OCI-M1 (cell line): ENCODE results near the gene SERPINH1.

Source experiments
- DNase-seq: peaks from one replicate; lab custom pipeline; 2025; lab: John Stamatoyannopoulos, UW

SERPINH1 gene

GRCh38 chr11:75532200-75533048 is 29.6 kb upstream of the SERPINH1 start:
- peak; percentile 99 for DNase-seq

DNA sequence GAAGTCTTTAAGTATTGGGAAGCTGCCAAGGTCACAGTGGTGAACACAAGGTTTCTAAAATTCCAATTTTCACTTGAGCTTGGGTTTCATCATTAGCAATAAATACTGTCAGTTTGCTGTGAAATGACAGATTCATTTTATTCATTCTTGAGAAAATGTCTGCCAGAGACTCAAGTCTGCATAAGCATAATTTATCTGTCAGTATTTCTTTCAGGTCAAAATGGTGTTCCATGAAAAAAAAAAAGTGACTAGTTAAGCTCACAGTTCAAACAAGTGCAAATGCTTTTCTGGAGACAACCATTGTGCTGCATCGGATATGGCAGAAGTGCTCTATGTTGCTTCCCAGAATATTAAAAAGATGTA is 28.2 kb upstream of the SERPINH1 start:
- no peak for DNase-seq

DNA sequence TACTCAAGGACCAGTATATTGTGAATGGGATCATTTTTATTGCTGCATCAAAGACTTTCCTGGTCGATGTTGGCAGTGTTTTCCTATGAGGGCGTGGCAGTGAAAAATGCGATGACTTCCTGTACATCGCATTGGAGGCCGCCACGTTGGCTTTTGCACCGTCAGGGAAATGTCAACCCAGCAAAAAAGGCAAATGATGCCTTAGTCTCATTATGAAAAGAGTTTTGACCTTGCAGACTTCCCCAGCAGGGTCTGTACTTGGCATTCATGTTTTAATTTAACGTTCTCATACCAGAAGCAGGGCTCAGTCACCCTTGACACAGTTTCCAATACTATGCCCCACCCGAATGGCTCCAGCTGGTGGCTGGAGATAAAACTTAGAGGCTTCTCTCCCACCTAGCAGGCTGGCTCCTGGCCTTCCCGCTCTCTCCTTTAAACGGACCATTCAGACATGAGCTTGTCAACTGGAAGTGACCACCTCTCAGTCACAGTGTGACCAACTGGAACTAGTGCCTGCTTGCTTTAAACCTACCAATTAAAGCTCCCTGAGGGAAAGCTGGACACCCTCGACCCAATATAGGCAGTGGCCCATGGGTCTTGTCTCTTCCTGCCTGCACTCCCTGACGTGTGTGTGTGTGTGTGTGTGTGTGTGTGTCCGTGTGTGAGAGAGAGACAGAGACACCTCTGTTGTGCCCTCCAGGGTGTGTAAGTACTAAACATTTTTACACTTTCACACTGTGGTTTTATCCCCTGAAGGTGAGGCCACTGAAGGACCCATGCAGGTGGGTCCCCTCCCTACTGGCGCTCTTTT is 27.6 kb upstream of the SERPINH1 start:
- DNase-seq = peak; percentile 100

- peak; percentile 98 for DNase-seq
These were observed 27.0 kb upstream of the SERPINH1 start for GRCh38 chr11:75535071-75535470.

DNA sequence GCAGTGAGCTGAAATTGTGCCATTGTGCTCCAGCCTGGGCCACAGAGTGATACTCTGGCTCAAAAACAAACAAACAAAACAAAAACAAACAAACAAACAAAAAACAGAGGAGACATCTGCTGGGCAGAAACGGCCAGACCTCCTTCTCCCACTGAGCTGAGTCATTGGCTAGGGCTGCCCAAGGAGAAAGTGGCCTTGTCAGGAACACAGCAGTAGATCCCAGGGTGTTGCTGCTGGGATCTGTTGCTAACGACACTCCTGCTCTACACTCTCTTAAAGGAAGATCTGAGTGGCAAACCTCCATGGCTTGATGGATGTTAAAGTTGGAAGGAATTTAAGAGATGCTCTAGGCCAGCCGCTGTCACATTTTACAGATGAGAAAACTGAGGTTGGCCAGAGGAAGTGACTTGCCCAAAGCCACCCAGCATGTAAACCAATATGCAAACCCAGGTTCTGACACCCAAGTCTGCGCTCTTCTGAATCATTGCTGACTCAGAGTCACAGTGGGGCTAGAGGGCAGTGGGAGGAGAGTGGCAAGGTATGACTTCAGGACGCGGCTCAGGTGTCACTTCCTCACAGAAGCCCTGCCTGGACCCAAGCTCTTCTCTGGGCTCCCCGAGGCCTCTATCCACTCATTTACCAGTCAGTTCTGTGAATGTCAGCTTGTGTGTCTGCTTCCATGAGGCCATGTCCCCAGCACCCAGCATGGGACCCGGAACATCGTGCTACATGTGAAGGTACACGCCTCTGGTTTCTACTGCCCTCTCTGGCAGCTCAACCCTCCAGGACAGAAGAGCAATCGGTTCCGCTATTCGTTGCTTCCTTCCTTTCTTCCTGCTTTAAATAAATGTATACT is 25.0 kb upstream of the SERPINH1 start:
- DNase-seq = no peak

DNA sequence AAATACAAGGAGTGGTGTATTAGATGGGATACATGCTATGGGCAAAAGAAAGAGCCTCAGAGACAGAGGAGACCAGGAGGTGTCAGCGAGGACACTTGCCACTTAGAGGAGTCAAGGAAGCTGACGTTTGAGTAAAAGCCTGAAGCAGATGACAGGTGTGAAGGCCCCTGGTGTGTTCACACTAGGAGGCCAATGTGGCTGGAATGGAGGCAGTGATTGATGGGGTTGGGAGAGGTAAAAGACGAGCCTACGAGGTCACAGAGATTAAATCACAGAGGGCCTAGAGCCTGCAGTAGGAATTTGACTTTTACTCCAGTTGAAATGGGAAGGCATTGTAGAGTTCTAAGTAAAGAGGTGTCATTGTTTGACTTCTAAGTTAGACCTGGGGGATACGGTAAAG is 24.3 kb upstream of the SERPINH1 start:
- DNase-seq = no peak

DNA sequence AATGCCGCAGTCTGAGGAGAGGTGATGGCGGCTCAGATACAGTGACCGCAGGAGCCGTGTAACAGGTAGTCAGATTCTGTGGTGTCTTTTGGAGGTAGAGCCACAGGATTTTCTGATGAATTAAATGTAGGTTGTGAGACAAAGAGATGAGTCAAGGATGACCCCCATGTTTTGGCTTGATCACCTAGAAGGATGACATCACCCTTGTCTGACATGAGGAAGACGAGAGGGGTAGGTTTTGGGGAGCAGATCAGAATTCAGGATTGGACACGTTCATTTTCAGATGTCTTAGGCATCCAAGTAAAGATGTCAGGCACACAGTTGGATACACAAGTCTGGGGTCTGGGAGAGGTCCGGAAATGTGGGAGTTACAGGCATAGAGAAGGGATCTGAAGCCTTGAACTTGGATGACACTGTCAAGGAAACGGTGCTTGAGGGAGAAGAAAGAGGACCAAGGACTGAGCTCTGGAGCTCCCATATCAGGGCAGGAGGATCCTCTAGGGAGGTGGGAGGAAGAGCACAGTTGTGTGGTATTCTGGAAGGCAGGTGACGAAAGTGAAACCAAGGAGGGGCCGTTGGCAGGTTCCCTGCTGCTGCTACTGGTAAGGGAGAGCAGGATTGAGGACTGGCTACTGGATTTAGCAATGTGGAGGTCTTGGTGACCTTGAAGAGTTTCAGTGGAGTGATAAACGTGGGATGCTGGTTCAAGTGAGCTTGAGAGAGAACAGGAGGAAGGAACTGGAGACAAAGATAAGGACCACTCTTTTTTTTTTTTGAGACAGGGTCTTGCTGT is 23.7 kb upstream of the SERPINH1 start:
- peak; percentile 90 for DNase-seq

GRCh38 chr11:75539459-75540334 is 22.4 kb upstream of the SERPINH1 start:
- no peak for DNase-seq

GRCh38 chr11:75541193-75542087 is 20.6 kb upstream of the SERPINH1 start:
- no peak for DNase-seq

DNA sequence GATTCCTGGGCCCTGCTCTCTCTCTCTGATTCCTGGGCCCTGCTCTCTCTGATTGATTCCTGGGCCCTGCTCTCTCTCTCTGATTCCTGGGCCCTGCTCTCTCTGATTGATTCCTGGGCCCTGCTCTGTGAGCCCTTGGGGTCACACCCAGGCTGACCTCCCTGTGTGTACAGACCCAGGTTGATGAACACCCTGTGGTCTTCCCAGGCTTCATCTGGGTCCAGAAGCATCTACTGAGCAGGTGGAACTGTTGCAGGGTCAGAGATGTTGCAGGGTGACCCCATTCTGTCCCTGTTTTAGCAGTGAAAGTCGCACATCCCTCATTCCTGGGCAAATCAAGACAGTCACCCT is 20.0 kb upstream of the SERPINH1 start:
- DNase-seq = no peak

DNA sequence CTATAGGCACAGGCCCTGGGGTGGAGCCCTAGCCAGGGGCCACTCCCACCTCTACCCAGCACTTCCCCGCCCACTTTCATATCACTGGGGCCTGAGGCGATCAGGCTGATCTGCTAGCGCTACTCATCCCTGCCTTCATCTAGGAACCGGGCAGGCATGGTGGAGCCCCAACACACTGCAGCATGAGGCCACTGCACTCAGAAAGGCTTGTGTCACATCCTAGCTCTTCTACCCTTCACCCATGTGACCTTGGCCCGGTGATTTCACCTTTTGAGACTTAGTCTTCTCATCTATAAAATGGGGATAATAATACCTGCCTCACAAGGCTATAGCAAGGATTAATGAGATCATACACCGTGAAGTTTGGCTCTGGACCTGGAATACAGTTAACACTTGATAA is 18.2 kb upstream of the SERPINH1 start:
- DNase-seq = peak; percentile 73

GRCh38 chr11:75547177-75547576 is 14.9 kb upstream of the SERPINH1 start:
- DNase-seq = no peak

GRCh38 chr11:75547617-75548058 is 14.4 kb upstream of the SERPINH1 start:
- DNase-seq = peak; percentile 97

GRCh38 chr11:75548595-75549272 is 13.3 kb upstream of the SERPINH1 start:
- no peak for DNase-seq

GRCh38 chr11:75549370-75549958 is 12.6 kb upstream of the SERPINH1 start:
- DNase-seq = peak; percentile 66

DNA sequence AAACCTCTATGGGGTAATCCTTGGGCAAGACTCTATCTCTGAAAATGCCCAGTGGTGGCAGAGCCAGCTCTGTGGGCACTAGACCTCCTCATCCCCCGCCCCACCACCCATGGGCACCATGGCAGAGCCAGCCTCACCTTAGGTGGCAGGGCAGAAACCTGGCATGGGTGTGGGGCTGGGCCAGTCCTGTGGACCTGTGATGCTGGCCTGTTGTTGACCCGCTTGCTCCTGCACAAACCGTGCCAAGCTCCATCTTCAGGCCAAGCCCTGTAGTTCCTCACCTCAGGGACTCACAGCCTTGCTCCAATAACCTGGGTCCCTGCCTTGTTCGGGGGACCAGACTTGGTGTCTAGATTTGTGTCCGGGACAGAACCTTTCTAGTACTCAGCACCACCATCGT is 8.9 kb upstream of the SERPINH1 start:
- no peak for DNase-seq

DNA sequence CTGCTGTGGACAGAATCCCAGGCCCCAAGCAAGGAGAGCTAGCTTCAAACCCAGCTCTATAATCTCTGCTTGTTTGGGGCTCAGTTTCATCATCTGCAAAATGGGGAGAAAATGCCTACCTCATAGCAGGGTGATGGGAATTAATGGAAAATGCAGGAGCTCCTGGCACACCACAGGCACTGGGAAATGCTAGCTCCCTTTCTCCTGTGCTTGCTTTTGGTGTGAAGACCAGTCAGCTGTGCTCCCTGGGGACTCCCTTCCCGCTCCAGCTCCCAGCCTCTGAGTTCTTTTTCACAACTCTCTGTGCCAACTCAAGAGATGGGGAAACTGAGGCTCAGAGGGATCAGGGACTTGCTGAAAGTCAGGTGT is 8.2 kb upstream of the SERPINH1 start:
- DNase-seq = no peak

DNA sequence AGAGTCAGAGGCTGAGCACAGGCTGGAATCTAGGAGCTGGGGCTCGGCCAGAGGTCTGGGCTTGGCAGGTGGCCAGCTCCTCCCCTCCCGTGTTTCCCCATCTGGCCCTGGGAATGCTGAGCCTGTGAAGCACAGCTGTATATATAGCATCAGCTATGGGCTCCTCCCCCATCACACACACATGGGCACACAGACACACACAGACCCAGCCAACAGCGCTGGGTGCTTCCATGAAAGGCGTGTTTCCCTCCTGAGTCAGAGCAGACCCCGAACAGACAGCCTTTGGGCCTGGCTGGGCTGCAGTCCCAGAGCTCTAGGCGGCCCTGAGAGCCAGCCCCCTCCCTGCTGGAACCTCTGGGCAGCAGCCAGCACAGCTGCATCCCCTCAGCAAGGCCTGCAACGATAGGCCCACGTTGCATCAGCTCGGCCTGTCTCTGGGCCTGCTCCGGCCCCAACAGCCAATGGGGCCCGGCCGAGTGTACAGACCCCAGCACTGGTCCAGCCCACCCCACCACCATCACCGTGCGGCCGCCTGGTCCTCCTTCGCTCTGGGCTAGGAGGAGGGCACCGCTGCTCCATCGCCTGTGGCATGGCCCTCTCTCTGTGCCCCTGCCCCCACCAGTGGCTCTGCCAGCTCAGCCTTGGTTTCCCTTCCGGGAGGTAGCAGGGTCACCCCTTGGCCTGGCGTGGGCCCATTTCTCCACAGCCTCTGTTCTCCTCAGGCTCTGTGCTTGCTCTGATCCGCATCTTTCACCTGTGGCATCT is 7.6 kb upstream of the SERPINH1 start:
- DNase-seq = peak; percentile 87
